ENCODE results near the gene SHROOM2.
"Not testable (repeated sequence)": the region's sequence is repeated elsewhere in the genome, so short reads cannot be mapped to it uniquely, and the experiment has no call there.

Gene SHROOM2

GRCh38 chrX:9786798-9787635 is 788 bp downstream of the SHROOM2 start:
- no peak for DNase-seq

GRCh38 chrX:9788911-9789310 is 2.7 kb downstream of the SHROOM2 start:
- DNase-seq = no peak

DNA sequence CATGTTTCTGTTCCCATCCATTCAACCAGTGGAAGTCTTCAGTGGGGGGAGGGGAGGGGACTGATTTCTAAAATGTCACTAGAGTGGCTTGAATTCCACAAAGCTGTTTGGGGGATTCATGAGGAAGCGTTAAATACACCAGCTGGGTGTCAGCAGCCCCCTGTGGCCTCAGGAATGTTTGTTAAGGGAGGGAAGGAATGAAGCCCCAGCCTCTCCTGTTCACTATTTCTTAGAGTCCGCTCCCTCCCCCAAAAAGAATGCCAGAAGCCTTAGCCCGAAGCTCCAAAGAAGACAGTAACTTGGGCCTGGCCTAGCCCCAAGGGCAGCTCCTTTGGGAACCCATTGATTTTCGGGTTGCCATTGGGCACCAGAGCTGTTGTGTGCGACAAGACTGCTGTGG is 3.3 kb downstream of the SHROOM2 start:
- DNase-seq = no peak

GRCh38 chrX:9790866-9791265 is 4.6 kb downstream of the SHROOM2 start:
- DNase-seq = no peak

- DNase-seq = no peak
Observed at GRCh38 chrX:9794495-9794894, 8.3 kb downstream of the SHROOM2 start.

DNA sequence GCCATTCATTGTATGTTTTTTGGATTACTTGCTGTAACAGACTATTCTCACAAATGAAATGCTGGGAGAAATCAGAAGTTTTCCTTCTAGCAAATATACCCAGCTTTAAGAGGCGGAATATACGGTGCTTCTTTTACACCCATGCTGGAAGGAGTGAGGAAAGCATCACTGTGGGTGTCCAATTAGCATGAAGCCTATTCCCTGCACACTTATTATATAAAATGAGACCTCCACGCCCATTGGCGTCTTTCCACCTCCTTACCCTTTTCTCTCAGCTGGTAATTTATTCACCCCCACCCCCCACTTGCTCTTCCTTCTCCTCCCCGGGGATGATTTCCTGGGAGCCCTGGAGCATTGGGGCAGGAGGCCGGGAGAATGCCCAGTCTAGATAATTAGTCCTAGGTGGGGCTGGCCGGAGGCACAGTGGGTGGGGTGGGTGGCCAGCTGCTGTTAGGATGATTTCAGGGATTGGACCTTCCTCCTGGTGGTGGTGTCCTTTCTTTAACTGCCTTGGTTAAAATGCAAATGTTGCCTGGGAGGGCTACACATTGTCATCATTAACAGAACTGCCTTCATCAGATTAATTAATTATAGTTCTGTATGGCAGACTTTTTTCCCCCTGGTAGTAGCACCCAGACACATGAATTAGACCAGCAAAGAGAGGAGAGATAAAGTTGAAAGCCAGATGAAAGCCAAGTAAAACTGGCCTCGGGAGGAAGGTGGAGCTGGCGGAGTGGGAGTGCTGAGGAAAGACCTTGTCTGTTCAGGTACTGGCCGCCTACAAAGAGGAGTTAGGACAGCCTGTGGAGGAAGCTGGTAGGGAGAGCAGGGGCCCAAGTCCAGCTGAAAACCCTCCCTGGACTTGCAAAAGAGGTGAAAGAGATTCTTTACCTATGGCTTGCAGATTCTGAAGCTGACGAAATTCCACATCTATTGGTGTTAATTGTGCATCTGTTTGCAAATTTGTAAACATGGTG is 11.4 kb downstream of the SHROOM2 start:
- no peak for DNase-seq

GRCh38 chrX:9802737-9803136 is 16.5 kb downstream of the SHROOM2 start:
- DNase-seq = no peak

GRCh38 chrX:9804444-9804843 is 18.2 kb downstream of the SHROOM2 start:
- DNase-seq = no peak

- DNase-seq = no peak
Observed at GRCh38 chrX:9805956-9806355, 19.7 kb downstream of the SHROOM2 start.

DNA sequence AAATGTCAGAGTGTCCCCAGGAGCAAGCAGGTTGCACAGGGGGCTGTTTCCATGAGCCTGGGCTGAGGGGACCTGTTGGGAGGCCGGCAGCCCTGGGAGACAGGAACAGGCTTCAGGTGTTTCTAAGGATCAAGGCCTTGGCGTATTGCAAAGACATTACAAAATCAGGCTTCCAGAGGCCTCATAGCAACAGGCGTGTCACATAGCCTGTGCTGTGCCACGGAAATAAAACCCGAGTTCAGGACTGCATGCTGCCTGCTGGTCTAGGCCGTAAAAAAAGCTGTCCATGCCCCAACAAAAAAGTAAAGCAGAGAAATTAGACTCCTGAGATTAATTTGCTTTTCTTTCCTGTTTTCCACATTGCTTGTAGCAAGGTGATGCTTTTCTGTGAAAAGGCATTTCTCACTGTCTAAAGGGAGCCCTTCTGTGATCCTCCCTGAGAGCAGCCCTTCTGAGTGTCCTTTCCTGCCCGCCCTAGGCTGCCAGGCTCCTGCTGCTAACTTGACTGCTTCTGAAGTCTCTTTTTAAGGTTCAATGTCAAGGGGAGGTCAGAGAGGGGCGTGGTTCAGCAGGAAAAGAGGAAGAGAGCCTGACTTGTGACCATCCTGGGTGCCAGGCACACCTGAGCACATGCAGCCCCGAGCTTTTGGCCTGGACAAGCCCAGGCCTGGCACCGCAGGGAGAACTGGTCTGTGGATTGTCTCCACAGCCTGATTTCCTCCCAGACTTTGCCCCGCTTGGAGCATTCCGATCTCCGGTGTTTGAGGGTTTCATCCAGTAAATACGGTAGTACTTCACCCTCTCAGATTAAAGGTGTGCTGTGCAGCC is 21.3 kb downstream of the SHROOM2 start:
- no peak for DNase-seq

DNA sequence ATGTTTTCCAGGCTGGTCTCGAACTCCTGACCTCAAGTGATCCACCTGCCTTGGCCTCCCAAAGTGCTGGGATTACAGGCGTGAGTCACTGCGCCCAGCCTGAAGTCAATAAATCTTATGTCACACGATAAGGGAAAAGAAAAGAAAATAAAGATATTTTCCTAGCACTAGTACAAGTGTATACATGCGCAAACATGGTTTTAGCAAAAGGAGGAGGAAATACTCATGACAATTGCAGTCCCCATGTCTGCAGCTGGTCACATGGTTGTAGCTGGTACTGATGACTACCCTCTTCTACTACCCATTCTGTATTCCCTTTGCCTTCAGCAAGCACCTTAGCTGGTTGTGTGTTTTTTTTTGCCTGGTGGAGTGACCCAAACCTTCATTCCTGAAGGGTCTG is 23.6 kb downstream of the SHROOM2 start:
- not testable (repeated sequence) for DNase-seq

DNA sequence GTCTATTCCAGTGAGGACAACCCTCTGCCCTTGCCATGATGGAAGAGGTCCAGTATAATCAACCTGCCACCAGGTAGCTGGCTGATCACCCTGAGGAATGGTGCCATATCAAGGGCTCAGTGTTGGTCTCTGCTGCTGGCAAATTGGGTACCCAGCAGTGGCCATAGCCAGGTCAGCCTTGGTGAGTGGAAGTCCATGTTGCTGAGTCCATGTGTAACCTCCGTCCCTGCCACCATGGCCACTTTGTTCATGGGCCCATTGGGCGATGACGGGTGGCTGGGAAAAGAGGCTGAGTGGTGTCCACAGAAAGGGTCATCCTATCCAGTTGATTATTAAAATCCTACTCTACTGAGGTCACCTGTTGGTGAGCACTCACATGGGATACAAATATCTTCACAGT is 24.9 kb downstream of the SHROOM2 start:
- DNase-seq = not testable (repeated sequence)

GRCh38 chrX:9816084-9816700 is 30.0 kb downstream of the SHROOM2 start:
- no peak for DNase-seq

GRCh38 chrX:9821572-9821971 is 35.3 kb downstream of the SHROOM2 start:
- no peak for DNase-seq

DNA sequence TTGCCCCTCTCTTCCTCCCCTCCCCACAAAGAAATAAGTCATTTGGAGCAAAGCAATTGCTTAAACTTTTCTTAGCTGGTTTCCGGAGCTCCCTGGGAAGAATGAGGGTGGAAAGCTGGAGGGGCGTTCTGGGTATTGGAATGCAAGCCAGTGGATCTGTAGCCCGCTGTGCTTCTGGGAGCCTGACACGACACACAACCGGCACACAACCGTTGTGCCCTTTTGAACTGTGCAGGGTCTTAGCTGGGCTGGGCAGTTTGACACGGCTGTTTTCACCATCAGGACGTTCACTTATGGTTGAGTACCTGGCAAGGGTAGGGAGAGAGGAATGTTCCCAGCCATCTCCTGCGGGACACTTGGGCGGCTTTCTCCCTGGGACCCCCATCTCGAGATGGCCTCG is 38.3 kb downstream of the SHROOM2 start:
- DNase-seq = no peak

- no peak for DNase-seq
Observed at GRCh38 chrX:9825129-9825790, 39.0 kb downstream of the SHROOM2 start.

DNA sequence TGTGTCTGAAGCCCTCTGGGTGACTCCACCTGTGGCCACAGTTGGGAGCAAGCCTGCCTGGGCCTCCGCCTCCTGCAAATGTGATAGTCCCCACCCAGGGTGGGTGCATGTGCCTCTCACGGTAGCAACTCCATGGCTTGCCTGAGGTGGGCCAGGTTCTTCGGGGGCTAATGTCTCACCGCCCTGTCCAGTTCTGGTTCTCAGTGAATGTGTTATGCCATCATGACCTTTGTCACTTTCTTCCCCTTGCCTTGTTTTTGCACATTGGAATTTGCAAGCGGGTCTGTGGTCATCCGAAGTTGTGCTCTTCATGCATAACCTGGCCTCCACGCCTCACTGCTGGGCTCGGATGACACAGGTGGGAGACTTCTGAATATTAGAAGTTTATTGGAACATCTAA is 39.7 kb downstream of the SHROOM2 start:
- DNase-seq = no peak

DNA sequence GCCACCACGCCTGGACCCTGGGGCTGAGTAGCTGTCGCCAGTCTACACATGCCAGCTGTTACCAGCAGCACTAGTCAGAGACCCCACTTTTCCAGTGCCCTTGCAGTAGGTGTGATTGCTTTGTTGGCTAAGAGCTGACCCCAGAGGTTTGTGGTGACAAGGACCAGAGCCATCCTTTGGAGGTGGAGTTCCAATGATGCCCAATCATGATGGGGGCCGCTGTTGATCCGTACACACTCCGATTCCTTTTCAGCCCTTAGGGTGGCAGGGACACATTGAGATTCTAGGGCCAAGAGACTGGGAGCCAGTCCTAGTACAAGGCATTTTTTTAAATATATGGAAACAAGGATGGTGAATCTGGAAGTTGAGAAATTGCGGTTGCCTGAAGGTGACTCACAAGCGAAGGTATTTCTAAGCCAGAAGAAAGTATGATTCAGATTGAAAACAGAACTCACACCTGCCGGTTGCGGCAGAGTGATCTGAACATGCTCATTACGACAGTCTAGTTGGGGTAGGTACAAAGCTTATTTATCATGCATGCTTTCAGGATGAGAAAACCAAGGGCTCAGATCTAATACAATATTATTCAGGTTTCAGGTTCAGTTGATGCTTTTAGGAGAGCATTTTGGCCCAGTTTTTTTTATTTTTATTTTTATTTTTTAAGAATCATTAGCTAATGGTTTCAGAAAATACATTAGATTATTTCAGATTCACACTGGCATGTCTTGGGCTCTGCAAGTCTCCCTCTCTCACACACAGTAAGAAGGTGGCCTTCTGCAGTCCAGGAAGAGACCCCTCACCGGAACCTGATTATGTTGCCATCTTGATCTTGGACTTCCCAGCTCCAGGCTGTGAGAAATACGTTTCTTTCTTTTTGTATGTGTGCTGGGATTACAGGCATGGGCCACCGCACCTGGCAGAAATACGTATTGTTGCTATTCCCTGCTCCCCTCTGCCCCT is 43.4 kb downstream of the SHROOM2 start:
- DNase-seq = no peak

- no peak for DNase-seq
Observed at GRCh38 chrX:9832811-9833210, 46.6 kb downstream of the SHROOM2 start.

DNA sequence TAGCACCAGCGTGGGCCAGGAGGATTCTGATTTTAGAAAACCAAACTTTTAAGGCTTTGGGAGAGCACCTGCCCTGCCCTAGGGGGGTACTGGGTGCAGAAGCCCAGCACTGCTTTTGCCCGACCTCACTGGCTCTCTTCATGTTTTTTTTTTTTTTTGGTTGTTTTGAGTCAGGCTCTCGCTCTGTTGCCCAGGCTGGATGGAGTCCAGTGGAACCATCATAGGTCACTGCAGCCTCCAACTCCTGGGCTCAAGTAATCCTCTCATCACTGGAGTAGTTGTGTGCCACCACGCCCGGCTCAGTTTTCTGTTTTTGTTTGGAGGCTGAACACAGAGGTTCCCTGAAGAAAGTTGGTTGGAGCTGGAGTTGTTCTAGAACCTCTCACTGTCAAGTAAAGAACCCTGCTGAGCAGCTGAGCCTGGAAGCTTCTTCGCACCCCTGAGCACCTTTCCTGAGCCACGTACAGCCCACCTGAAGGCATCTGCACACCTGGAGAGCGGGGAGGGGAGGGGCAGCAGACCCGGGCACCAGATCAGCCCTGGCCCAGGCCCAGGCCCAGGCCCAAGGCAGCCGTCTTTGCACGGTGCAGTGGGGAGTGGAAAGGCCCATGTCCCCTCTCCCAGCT is 49.5 kb downstream of the SHROOM2 start:
- no peak for DNase-seq

Measured in NCI-H1694 (cell line).